Kidney (tissue), 14 donors: ENCODE data around the gene CARNS1. TPM values are rescaled to one million over a fixed set of nuclear protein-coding genes. Genes with fewer than 3 reads are reported as not detected.
"Not testable (repeated sequence)": the region's sequence is repeated elsewhere in the genome, so short reads cannot be mapped to it uniquely, and the experiment has no call there.

Experiments used
- DNase-seq, 5 donors: peaks; one replicate each; pipeline ENCODE4 v3.0.0-alpha.2; 2013 to 2020
- FAIRE-seq: peaks from 2 replicates; lab custom pipeline; 2012; peaks lifted over from hg19 to GRCh38; lab: Jason Lieb, UNC
- H3K27ac ChIP-seq, 2 donors: one replicate each; pipeline ENCODE4 v1.7.0; 2013; ENCODE audit warnings: low read depth in 2 of 2, low read length in 2 of 2, inconsistent platforms in 1 of 2
- H3K27me3 ChIP-seq: one replicate; pipeline ENCODE4 v1.7.1; 2013; ENCODE audit warnings: low read length, inconsistent platforms; ENCODE audit not compliant: control insufficient read depth, insufficient read depth
- H3K36me3 ChIP-seq, 3 donors: one replicate each; pipeline versions ENCODE4 v1.7.0 to v1.7.1; 2013; ENCODE audit warnings: low read length in 3 of 3, control low read depth in 1 of 3, inconsistent platforms in 1 of 3; ENCODE audit not compliant: insufficient read depth in 3 of 3, control insufficient read depth in 2 of 3
- H3K4me1 ChIP-seq, 3 donors: one replicate each; pipeline versions ENCODE4 v1.7.0 to v1.7.1; 2013; ENCODE audit warnings: low read length in 3 of 3, inconsistent platforms in 1 of 3, low read depth in 1 of 3; ENCODE audit not compliant: control insufficient read depth in 2 of 3, insufficient read depth in 2 of 3
- H3K4me3 ChIP-seq, 3 donors: one replicate each; pipeline versions ENCODE4 v1.7.0 to v1.8.1; 2013; ENCODE audit warnings: low read length in 3 of 3, control low read depth in 1 of 3, inconsistent platforms in 1 of 3
- H3K9ac ChIP-seq, 3 donors: one replicate each; pipeline versions ENCODE4 v1.7.0 to v1.7.1; 2013; ENCODE audit warnings: low read length in 3 of 3, control low read depth in 1 of 3, inconsistent platforms in 1 of 3
- H3K9me3 ChIP-seq, 3 donors: one replicate each; pipeline versions ENCODE4 v1.7.0 to v1.7.1; 2013; ENCODE audit warnings: low read length in 3 of 3, control low read depth in 1 of 3, inconsistent platforms in 1 of 3; ENCODE audit not compliant: control insufficient read depth in 2 of 3, insufficient read depth in 1 of 3
- CTCF ChIP-seq: IDR thresholded peaks from 3 replicates; pipeline ENCODE4 v1.5.1; 2012; ENCODE audit warnings: mild to moderate bottlenecking, moderate library complexity, borderline replicate concordance; ENCODE audit not compliant: insufficient read depth; ENCODE audit errors: extremely low read depth
- intact Hi-C: fragments of 100-400 bp; cut with DNase I; formaldehyde crosslinking; loops from one replicate; pipeline ENCODE4 v1.11.1; 2022
- polyA plus RNA-seq: library from polyadenylated mRNA; stranded (reverse); fragments of 350-450 nt; fragmentation: Illumina TruSeq; extraction: RNeasy Lipid Tissue Mini Kit (QIAGEN cat#74804); gene quantifications from one replicate; pipeline ENCODE4 v1.2.3, GENCODE V29; 2014; ENCODE audit warnings: low read depth, low replicate concordance; ENCODE audit not compliant: insufficient read depth
- total RNA-seq: library from RNA; stranded (reverse); fragmentation: NEBNext Ultra II Directional; extraction: Animal tissue kit (Norgen Biotek cat#: 25700); gene quantifications from one replicate; pipeline ENCODE4 v1.2.1, GENCODE V29; 2021
- donor health status: control.
- donor health status: control.
- donor health status: control.
- donor health status: control.
- donor health status: control.
- donor health status: DM: yes; HTN: yes; CAD: no.
- donor health status: Normal renal cell carcinoma (clear cell type).

CARNS1 gene
- total and polyA plus RNA-seq, 2 donors from 2014 or later = 0.80 to 1.7 TPM

GRCh38 chr11:67423466-67423865 is 8.0 kb downstream of the CARNS1 start:
- Histone ChIP-seq H3K27ac (no peak overlapping the region), H3K9me3 (no peaks in the 10 kb centered on the region), H3K36me3 (no peaks in the 10 kb centered on the region), H3K9ac (no peak overlapping the region), H3K4me3 (no peak overlapping the region), H3K4me1 (peaks cover 0 to 15% (median 11%) of the 10 kb centered on the region in 3 donors), H3K27me3 (no peaks in the 10 kb centered on the region)
- FAIRE-seq (no peak), DNase-seq (no peak)
- no peak for TF ChIP-seq CTCF
- intact Hi-C loops = no loop called here

- Histone ChIP-seq H3K4me3 (no peak overlapping the region), H3K27ac (no peak overlapping the region), H3K9me3 (no peaks in the 10 kb centered on the region), H3K27me3 (no peaks in the 10 kb centered on the region), H3K9ac (no peak overlapping the region), H3K36me3 (no peaks in the 10 kb centered on the region), H3K4me1 (peaks cover 0 to 14% (median 14%) of the 10 kb centered on the region in 3 donors)
- FAIRE-seq (no peak), DNase-seq (no peak)
- intact Hi-C loops = no loop called here
- TF ChIP-seq CTCF = no peak
Observed at GRCh38 chr11:67423891-67424613, 8.6 kb downstream of the CARNS1 start.

GRCh38 chr11:67427364-67427859 is 11.9 kb downstream of the CARNS1 start:
- H3K9me3 ChIP-seq, H3K4me1 ChIP-seq, intact Hi-C loops, DNase-seq, H3K36me3 ChIP-seq, H3K27me3 ChIP-seq, FAIRE-seq: not testable (repeated sequence)
- Histone ChIP-seq H3K4me3 (peak overlapping the region; percentile 95 to 98 (median 97)), H3K27ac (peak overlapping the region in 1 of 2 donors; percentile 64), H3K9ac (peak overlapping the region; percentile 20 to 94 (median 92))
